ENCODE data around the gene PICK1. TPM values are rescaled to one million over a fixed set of nuclear protein-coding genes. Genes with fewer than 3 reads are reported as not detected.

PICK1 gene
- polyA plus RNA-seq, 1 donor from 2014 or later: 101 TPM

GRCh38 chr22:38034884-38035529 is 22.2 kb upstream of the PICK1 start:
- H3K27ac ChIP-seq (ENCODE audit: low read length): no peak overlapping the region
- H3K79me2 ChIP-seq (replicated peaks; ENCODE audit: insufficient read depth, low read length): no peaks in the 10 kb centered on the region
- no peak overlapping the region for H2AFZ ChIP-seq (ENCODE audit: low read depth, low read length)
- H3K9ac ChIP-seq (ENCODE audit: low read length): no peak overlapping the region
- no peaks in the 10 kb centered on the region for H3K27me3 ChIP-seq (ENCODE audit: insufficient read depth, low read depth, low read length)
- no peaks in the 10 kb centered on the region for H3F3A ChIP-seq (ENCODE audit: insufficient read depth, low read length, poor library complexity, severe bottlenecking)
- H3K9me3 ChIP-seq (ENCODE audit: low read length): no peaks in the 10 kb centered on the region
- H3K9me2 ChIP-seq (ENCODE audit: insufficient read depth, low read length): no peaks in the 10 kb centered on the region
- H3K36me3 ChIP-seq (ENCODE audit: insufficient read depth, low read length): no peaks in the 10 kb centered on the region
- no peaks in the 10 kb centered on the region for H4K20me1 ChIP-seq (ENCODE audit: insufficient read depth)
- no peak for TF ChIP-seq SMC3 (conservative IDR thresholded peaks at IDR 0.05; ENCODE audit: poor library complexity)
- no peak for TF ChIP-seq EP300 (conservative IDR thresholded peaks at IDR 0.05; ENCODE audit: poor library complexity, severe bottlenecking)
- TF ChIP-seq MXI1 (conservative IDR thresholded peaks at IDR 0.05; ENCODE audit: poor library complexity, severe bottlenecking): no peak
- TF ChIP-seq CTCF (IDR thresholded peaks at IDR 0.05; ENCODE audit: poor library complexity, severe bottlenecking): no peak
- no peak for TF ChIP-seq EZH2 (IDR thresholded peaks at IDR 0.05; ENCODE audit: borderline replicate concordance, insufficient read depth, low read length, poor library complexity, severe bottlenecking)
- TF ChIP-seq POLR2AphosphoS5 (IDR thresholded peaks at IDR 0.05): no peak
- no peak for TF ChIP-seq TAF1 (IDR thresholded peaks at IDR 0.05; ENCODE audit: low read depth)
- TF ChIP-seq RAD21 (conservative IDR thresholded peaks at IDR 0.05): no peak
- no peak for TF ChIP-seq REST (IDR thresholded peaks at IDR 0.05; ENCODE audit: borderline replicate concordance)
- H3K4me3 ChIP-seq (ENCODE audit: low read length): no peak overlapping the region
- H3K4me2 ChIP-seq (ENCODE audit: low read length): no peak overlapping the region

- no peak overlapping the region for H2AFZ ChIP-seq (ENCODE audit: low read depth, low read length)
- H3K27ac ChIP-seq (ENCODE audit: low read length): no peak overlapping the region
- no peaks in the 10 kb centered on the region for H3K79me2 ChIP-seq (replicated peaks; ENCODE audit: insufficient read depth, low read length)
- H3F3A ChIP-seq (ENCODE audit: insufficient read depth, low read length, poor library complexity, severe bottlenecking): no peaks in the 10 kb centered on the region
- H3K27me3 ChIP-seq (ENCODE audit: insufficient read depth, low read depth, low read length): no peaks in the 10 kb centered on the region
- no peak overlapping the region for H3K4me3 ChIP-seq (ENCODE audit: low read length)
- H3K4me2 ChIP-seq (ENCODE audit: low read length): no peak overlapping the region
- no peaks in the 10 kb centered on the region for H3K9me3 ChIP-seq (ENCODE audit: low read length)
- TF ChIP-seq CTCF (IDR thresholded peaks at IDR 0.05; ENCODE audit: poor library complexity, severe bottlenecking) (no peak), TAF1 (IDR thresholded peaks at IDR 0.05; ENCODE audit: low read depth) (no peak), EP300 (conservative IDR thresholded peaks at IDR 0.05; ENCODE audit: poor library complexity, severe bottlenecking) (no peak), RAD21 (conservative IDR thresholded peaks at IDR 0.05) (no peak), SMC3 (conservative IDR thresholded peaks at IDR 0.05; ENCODE audit: poor library complexity) (no peak), REST (IDR thresholded peaks at IDR 0.05; ENCODE audit: borderline replicate concordance) (no peak), POLR2AphosphoS5 (IDR thresholded peaks at IDR 0.05) (no peak), MXI1 (conservative IDR thresholded peaks at IDR 0.05; ENCODE audit: poor library complexity, severe bottlenecking) (no peak), EZH2 (IDR thresholded peaks at IDR 0.05; ENCODE audit: borderline replicate concordance, insufficient read depth, low read length, poor library complexity, severe bottlenecking) (no peak)
- H3K36me3 ChIP-seq (ENCODE audit: insufficient read depth, low read length): no peaks in the 10 kb centered on the region
- H3K9me2 ChIP-seq (ENCODE audit: insufficient read depth, low read length): no peaks in the 10 kb centered on the region
- H4K20me1 ChIP-seq (ENCODE audit: insufficient read depth): no peaks in the 10 kb centered on the region
- no peak overlapping the region for H3K9ac ChIP-seq (ENCODE audit: low read length)
Measured at GRCh38 chr22:38035530-38035885, 21.7 kb upstream of the PICK1 start.
